Stimulated activated CD8-positive, alpha-beta memory T cell treated with anti-CD3 and anti-CD28 coated beads, Interleukin-15, amount 100 ng/mL, for 4 hours (primary cell): ENCODE measurements around the gene VEZT.
"Not testable (repeated sequence)": the region's sequence is repeated elsewhere in the genome, so short reads cannot be mapped to it uniquely, and the experiment has no call there.

Experiments used
- DNase-seq, 2 donors: peaks; one replicate each; pipeline ENCODE4 v3.0.0-alpha.2; 2020; ENCODE audit warnings: low read depth in 2 of 2

The VEZT gene

GRCh38 chr12:95257541-95257940 is 39.9 kb downstream of the VEZT start:
- no peak for DNase-seq

DNA sequence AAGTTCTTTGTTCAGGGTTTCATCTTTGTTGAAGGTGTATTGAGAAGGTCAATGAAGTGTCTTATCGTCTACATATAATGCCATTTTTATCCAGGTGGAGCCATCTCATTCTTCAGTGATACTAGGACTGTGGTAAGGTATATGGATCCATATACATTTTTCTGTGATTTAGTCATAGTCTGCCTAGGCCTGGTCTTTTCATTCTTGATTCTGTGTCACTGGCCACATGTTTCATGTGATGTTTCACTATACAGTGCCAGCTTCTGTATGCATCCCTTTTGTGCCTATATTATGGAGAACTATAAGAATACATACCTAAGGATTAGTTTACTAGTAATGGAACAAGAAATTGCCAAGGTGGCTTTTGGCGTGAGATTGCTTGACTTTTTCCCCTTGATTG is 40.5 kb downstream of the VEZT start:
- DNase-seq = no peak

- no peak for DNase-seq
Measured at GRCh38 chr12:95258803-95259202, 41.2 kb downstream of the VEZT start.

DNA sequence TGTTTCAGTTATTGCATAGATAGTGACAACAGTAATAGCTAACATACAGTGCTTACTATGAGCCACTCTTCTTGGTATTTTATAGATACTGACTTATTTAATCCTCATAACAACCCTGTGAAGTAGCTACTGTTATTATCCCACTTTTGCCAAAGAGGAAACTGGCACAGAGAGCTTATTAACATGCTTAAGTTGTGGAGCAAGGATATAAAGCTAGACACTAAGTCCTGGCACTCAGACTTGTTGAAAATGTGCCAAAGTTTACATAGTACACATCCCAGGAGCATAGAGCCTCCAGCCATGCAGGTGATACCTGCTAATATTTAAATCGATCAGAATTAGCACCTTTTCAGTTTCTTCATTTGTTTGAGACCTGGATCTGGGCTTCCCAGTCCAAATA is 41.8 kb downstream of the VEZT start:
- DNase-seq = no peak

GRCh38 chr12:95261109-95261508 is 43.5 kb downstream of the VEZT start:
- DNase-seq = no peak

DNA sequence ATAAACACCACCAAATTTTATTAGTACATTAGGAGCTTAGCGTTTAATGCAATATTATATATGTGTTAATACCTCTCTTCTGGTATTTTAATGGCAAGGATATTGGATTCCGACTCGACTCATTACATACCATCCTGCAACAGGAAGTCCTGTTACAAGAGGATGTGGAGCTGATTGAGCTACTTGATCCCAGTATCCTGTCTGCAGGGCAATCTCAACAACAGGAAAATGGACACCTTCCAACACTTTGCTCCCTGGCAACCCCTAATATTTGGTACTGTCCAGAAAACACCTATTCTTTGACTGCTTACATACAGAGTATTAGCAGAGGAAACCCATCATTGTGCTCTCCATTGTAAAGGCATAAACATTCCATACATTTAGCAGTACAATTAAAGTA is 45.2 kb downstream of the VEZT start:
- no peak for DNase-seq

DNA sequence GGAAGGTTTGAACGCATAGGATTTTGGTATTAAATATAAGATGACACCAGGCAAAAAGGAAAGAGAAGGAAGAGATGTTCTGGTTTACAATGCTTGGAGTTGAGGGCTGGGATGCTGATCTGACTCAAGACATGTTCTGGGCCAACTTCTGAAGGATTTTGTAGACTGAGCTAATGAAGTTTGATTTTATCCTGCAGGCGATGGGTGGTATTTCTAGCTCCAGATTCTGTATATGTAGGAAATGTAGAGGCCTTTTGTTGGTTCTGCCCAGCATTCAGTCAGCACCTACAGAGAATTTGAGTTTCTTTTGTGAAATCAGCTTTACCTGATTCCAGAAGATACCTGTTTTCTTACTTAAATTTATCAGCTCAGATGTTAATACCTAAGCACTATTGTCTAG is 48.2 kb downstream of the VEZT start:
- no peak for DNase-seq

DNA sequence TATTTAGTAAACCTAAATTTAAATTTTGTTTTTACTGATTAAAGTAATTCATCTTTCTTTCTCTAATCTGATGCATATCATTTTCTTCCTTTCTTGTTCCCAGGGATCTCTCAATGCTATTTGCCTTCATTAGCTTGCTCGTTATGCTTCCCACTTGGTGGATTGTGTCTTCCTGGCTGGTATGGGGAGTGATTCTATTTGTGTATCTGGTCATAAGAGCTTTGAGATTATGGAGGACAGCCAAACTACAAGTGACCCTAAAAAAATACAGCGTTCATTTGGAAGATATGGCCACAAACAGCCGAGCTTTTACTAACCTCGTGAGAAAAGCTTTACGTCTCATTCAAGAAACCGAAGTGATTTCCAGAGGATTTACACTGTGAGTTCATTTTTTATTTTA is 48.6 kb downstream of the VEZT start:
- no peak for DNase-seq

- DNase-seq = no peak
Measured at GRCh38 chr12:95269892-95270291, 52.3 kb downstream of the VEZT start.

DNA sequence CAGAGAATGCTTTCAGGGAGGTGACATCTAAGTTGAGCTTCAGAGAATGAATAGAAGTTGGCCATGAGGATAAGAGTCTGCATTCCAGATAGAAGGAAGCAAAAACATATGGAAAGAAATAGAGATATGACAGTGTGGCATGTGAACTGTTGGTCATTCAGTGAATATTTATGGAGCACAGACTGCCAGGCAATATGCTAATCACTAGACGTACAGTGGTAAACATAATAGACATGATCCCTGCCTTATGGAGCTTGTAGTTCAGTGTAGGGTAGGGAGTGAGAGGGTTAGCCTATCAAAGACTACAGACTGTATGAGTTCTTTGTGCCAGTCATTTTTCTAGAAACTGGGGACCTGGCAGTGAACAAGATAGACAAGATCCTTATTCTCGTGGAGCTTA is 53.9 kb downstream of the VEZT start:
- no peak for DNase-seq

- no peak for DNase-seq
Measured at GRCh38 chr12:95277139-95277538, 59.5 kb downstream of the VEZT start.

GRCh38 chr12:95279856-95280255 is 62.2 kb downstream of the VEZT start:
- no peak for DNase-seq

DNA sequence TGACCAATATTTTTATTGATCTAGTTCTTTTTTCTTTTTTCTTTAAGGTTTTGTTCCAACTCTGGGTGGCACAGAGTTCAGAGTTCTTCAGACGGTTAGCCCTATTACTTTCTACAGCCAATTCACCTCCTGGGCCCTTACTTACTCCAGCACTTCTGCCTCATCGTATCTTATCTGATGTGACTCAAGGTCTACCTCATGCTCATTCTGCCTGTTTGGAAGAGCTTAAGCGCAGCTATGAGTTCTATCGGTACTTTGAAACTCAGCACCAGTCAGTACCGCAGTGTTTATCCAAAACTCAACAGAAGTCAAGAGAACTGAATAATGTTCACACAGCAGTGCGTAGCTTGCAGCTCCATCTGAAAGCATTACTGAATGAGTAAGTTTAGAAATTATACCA is 64.7 kb downstream of the VEZT start:
- no peak for DNase-seq

GRCh38 chr12:95283371-95283770 is 65.8 kb downstream of the VEZT start:
- DNase-seq = no peak

DNA sequence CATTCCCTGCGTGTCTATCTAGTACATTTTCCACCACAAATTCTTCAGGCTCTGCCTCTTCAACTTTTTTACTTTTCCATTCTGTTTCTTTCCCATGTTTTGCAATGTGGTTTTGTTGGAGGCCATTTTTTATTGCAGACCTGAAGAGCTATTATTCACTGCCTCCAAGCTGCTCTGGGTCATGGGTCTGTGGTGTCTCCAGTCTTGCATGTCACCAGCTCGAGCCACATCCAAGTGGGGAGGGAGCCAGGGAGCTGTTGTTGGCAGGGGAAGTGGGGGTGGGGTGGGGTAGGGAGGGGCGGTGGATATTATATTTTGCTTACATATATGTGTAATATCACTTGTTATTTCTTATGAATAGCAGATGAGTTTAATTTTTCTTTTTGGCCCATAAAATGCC is 69.1 kb downstream of the VEZT start:
- no peak for DNase-seq

DNA sequence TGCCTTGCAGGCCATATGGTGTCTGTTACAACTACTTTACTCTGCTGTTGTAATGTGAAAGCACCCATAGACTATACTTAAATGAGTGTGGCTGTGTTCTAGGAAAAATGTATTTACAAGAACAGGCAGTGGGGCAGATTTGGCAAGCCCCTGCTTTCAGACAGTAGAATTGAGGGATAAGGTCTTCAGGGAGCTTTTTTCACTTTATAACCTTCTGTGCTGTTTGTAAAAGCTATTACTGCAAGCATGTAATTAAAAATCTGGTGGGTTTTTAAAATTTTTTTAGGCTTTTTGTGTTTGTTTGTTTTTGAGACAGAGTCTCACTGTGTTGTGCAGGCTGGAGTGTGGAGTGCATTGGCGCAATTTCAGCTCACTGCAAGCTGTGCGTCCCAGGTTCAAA is 73.9 kb downstream of the VEZT start:
- DNase-seq = no peak

DNA sequence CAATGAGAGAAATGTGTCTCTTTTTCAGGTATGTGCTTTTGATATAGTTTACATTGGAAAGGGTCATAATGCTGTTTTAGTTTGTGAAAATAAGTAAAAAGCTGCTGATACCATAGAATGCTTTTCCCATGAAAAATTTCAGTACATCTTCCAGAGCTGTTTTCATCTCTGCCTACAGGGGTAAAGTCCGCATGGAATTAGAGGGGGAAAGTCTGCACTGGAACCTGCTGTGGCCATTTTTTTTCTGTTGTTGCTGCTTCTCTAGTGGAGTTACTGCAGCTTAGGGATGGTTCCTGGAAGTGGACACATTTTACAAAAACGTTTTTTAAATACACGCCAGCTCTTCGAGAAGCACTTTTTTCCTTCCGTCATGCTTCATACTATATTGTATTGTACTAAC is 81.3 kb downstream of the VEZT start:
- DNase-seq = no peak

DNA sequence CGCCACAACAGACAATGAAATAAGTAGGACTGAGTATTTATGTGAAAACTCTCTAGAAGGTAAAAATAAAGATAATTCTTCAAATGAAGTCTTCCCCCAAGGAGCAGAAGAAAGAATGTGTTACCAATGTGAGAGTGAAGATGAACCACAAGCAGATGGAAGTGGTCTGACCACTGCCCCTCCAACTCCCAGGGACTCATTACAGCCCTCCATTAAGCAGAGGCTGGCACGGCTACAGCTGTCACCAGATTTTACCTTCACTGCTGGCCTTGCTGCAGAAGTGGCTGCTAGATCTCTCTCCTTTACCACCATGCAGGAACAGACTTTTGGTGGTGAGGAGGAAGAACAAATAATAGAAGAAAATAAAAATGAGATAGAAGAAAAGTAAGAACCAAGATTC is 82.7 kb downstream of the VEZT start:
- DNase-seq = no peak

DNA sequence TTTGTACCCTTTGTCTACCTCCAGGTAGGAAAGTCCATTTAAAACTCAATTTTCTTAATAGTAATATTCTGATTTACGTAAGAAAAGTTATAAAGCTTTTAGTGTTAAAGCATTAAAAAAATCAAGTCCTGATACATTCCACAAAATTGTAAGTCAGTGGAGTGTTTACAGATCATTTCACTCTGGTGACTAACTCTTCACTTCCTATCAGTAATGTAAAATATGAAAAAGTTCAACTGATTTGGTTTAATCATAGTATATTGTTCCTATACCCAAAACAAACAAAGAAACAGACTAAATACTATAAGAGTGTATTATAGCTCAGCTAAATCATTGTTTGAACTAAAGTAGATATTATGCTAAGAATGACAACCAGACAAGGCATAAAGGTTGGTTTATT is 85.9 kb downstream of the VEZT start:
- DNase-seq = no peak

GRCh38 chr12:95304673-95305198 is 87.1 kb downstream of the VEZT start:
- DNase-seq = no peak

- DNase-seq = no peak
Measured at GRCh38 chr12:95312656-95313055, 95.0 kb downstream of the VEZT start.

GRCh38 chr12:95314756-95315155 is 97.1 kb downstream of the VEZT start:
- DNase-seq = not testable (repeated sequence)

DNA sequence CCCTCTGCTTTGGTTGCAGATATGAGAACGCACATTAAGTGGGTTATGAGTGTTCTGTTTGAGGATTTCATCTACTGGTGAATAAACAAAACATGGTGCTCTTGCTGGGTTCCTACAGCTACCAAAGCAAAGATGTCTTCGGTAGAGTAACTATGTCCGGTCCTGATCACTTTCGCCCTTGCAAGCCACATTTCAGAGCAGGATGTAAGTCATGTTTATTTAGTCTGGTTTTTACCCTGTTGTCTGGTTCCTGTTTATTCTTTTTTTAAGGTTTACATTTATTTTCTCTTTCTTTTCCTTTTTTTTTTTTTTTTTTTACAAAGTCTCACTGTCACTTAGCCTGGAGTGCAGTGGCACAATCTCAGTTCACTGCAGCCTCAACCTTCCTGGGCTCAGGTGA is 99.2 kb downstream of the VEZT start:
- no peak for DNase-seq

- no peak for DNase-seq
Measured at GRCh38 chr12:95318071-95318545, 100.5 kb downstream of the VEZT start.
